Suppressor macrophage treated with lipopolysaccharide for 1 hour (primary cell): ENCODE measurements around the gene TMEM203.

Source experiments
- DNase-seq, 3 donors: peaks; one replicate each; pipeline ENCODE4 v3.0.0-alpha.2; 2020 to 2022

Gene TMEM203

DNA sequence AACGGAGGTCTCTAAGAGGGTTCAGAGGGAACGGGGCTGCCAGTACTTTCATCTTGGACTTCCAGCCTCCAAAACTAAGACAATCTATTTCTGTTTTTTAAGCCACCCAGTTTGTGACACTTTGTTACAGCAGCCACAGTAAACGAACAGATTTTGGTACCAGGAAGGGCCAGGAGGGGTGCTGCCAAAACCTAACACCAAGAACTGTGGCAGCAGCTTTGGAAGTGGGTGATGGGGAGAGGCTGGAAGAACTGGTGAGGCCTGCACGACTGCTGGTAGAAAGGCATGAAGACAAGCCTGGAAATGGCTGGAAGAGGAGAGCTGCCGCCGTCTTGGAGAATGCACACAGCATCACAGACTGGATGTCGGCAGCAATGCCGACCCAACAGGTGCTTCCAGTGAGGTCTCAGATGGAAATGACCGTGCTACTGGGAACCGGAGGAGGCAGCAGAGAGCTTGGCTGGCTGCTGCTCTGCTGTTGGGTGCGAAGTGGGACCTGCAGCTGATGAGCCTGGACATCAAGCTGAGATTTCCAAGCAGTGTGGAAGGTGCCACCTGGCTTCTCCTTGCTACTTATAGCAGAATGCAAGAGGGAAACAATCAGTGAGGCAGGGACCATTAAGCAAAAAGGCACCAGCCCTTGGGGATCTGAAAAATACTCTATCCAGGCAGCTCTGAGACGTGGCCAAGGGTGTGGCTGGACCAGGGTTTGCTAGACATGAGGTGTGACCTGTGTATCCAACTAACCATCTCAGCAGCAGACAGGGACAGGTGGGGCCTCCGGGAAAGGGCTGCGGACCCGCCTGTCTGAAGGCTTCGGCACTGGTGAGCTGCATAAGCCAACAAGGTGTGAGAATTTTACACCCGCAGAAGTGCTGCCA lies 28.9 kb downstream of the TMEM203 start:
- peak; percentile 31 to 39 (median 31) for DNase-seq

DNA sequence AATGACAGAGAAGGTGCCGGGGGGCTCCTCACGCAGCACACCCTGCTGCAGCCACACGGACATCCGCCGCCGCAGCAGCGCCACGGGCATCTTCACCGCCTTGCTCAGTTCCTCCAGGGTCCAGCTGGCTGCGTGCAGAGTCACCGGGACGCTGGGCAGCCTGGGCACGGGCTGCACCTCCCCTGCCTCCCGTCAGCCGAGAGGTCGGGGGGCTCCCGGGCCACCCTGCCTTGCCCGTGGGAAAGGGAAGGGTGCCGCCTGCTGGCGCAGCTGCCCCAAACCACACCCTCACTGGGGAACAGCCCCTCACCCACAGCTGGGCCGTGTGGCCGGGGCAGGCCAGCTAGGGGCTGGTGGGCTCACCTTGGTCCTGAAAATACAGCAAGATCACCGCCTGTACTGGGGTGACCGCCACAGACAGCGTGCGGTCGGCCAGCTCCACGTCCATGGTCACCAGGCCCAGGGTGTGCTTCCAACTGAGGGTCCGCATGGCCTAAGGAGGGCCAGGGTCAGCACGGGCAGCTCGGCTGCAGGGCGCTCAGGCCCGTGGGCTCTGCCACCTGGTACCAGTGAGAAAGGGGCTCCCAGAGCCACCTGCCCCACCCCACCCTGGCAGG lies 30.0 kb downstream of the TMEM203 start:
- no peak for DNase-seq

DNA sequence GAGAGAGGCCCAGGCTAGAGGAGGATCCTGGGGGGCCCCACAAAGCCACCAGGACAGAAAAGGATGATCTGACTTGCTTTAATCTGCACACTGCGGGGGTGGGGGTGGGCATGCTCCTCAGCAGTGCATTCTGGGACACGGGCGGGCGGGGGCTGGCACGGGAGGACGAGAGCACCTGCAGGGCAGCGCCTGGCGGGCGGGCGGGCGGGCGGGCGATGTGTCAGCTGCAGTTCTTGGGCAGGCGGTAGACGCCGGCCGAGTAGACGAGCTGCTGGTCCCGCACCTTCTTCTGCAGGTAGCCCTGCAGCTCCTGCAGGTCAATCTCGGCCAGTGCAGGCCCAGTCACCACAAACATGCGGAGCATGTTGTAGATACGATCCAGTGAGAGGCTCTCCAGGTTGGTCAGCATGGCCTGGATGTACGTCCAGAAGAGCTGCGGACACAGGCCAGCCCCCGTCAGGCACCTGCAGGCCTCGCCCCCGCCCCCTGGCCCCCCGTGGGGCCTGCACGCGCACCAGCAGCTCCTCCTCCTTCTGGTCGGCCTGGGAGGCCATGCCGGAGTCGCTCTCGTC lies 30.6 kb downstream of the TMEM203 start:
- DNase-seq = no peak

DNA sequence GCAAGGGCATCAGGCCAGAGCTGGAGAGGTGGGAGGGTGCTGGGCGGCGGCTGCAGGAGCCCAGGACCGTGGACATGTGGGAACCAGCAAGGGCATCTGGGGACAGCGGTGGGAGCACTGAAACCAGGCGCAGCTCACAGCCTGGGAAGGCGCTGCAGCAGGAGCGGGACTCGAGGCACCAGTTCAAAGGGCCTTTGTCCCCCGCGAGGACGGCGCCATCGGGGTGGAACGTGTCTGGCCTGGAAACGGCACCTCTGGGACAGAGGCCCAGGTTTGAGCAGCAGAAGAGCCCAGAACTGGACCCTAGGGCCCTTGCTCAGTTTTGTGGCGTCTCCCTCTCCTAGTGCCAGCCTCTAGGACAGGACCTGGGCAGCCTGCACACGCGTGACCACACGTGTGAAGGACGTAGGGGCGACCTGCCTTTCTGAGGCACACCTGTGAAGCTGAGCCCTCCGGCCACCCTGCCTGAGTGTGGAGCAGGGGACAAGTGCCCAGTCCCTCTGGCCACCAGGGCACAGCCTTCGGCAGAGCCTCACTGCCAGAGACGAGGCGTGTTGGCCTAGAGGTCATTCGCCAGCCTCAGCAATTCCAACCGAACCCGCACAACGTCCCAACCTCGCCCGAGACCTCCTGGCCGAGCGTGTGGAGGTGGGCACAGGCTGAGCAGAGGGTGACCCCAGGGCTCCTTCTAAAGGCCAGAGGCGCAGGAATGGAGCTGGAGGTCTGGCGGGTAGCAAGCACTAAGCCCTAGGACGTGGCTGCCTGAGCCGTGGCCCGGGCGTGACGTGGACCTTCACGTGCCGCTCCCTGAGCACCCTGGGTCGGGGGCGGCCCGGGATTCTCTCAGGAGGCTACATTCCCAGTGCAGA lies 31.4 kb downstream of the TMEM203 start:
- no peak for DNase-seq

DNA sequence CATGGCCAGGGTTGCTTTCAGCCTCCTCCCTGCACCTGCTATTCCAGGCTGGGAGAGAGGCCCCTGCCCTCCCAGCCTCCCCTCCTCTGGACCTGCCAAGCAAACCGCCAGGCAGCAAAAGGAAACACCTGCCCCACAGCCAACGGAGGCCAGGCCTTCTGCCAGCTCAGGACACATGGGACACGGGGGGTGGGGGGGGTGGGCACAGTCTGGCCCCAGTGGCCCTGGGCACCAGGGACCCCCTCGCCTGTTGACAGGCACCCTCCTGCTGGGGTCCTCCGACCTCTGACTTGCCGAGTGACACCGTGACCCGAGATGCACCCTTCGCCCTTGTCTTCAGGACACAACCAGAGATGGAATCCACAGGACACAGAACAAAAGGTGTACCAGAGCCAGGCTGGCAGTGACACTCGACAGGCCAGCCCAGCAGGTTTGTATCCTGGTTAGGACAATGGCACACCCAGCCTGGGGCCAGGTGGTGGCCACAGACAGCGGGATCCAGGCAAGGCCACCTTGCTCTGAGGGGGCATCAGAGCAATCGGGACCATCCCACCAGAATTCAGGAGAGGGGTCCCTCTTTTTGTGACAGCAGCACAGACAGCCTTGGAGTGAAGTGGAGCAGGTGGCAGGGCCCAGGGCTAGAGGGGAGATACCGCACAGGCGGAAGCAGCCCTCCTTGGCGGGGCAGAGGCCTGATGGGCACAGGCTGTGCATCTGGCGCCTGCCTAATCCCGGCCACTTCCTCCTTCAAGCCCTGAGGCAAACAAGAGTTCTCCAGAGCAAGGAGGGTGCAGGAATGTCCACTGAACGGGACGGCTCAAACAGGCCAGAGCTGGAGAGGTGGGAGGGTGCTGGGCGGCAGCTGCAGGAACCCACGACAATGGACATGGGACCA lies 32.3 kb downstream of the TMEM203 start:
- DNase-seq = no peak

DNA sequence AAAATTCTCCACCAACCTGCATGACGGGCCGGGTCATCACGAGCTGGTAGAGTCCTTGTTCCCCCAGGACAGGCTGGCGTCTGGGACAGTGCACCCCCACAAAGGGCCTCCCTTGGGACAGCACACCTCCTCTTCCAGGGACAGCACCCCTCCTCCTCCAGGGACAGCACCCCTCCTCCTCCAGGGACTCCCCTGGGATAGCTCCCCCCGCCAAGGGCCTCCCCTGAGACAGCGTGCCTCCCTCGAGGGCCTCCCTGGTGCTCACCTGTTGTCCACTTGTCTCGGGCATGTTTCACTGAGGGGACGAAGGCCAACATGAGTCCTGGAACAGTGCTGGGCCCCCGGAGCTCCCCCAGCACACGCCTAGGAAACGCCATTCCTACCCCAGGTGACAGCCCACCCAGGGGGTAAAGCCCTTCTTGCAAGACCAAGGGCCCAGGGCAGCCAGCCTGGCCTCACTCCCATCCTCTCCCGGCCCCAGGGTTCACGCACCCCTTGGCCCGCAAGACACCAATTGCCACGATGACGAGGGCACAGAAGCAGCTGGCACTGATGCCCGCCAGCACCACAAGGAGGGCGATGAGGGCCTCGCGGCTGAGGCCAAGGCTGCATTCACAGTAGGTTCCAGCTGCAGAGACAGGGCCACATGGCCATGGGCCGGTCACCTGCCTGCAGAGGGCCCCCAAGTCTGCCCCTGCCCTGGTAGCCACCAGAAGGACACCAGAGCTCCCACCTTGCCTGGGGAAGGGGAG lies 34.1 kb downstream of the TMEM203 start:
- DNase-seq = no peak

DNA sequence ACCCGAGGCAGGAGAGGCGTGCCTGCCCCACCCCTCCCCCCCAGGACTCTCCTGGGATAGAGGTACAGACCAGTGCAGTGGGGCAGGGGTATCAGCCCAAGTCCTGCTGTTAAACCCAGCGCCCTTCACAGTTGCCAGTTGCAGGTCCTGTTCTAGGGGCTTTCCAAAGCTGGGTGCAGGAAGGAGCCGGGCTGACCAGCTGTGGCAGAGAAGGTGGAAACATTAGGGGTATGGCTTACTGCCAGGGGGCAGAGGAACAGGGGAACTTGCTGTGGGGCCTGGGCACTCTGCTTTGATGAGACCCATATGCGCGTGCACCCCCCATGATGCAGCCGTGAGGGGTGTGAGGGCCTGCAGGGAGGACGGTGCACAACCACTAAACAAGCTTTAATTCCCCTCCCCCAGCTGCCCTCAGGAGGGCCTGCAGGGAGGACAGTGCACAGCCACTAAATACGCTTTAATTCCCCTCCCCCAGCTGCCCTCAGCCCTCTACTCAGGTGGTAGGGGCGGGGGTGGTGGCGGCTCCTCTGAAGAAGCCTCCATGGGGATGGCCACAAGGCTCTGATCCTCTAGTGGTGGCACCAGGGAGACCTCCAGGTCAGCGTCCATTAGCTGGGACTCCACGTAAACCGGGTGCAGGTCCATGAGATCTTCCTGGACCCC lies 34.8 kb downstream of the TMEM203 start:
- DNase-seq = no peak

DNA sequence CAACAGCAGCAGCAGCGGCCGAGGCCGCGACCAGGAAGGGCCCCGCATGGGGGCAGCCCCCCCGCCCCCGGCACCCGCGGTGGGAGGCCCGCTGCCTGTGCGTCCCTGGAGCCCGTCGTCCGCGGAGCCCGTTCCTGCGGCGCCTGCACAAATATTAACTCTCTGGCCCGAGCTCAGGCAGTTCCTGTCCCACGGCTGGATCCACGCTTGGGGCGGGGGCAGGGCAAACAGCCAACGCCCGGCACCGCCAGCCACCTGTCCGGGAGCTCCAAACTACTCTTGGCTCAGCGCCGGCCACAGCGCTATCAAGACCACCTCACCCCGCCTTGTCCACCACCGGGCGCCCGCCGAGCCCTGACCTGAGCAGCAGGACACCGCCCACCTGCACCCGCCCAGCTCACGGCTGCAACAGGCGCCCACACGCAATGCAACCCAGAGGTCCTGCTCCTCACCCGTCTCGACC lies 35.5 kb downstream of the TMEM203 start, which contains the start of gene LRRC26:
LRRC26 (minus strand) TSS at position 156 of the 463 bp plus-strand sequence; CDS start at position 48, 108 bp downstream.
- no peak for DNase-seq

DNA sequence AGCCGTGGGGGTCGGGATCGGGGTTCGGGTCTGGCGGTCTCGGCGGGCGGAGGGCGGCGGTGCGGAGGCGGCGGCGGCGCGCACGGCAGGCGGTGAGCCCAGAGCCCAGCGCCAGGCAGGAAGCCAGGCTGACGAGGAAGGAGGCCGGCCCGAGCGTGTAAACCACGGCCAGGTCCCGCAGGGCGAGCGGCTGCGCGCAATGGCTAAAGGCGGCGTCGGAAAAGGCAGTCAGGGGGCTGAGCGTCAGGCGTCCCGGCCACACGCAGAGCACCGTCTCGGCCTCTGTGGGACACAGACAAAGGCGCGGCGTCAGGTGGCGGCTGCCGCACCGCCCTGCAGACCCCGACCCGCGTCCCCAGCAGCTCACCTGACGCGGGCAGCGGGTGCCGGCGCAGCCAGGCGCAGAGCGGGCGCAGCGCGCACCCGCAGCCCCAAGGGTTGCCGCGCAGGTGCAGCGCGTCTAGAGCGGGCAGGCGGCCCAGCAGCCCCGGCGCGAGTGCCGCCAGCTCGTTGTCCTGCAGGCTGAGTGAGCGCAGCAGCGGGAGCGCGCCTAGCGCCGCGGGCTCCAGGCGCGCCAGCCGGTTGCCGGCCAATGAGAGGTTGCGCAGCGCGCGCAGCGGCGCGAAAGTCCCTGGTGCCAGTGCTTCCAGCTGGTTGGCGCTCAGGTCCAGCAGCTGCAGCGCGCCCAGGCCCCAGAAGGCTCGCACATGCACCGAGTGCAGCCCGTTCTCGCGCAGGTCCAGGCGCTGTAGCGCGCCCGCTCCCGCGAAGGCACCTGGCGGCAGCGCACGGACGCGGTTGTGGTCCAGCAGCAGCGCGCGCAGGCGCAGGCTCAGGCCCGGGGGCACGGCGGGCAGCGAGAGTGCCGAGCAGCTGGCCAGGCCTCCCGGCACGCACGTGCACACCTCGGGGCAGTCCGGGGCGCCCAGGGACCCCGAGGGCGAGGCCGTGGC lies 36.3 kb downstream of the TMEM203 start:
- DNase-seq = peak; percentile 16 to 46 (median 28)

DNA sequence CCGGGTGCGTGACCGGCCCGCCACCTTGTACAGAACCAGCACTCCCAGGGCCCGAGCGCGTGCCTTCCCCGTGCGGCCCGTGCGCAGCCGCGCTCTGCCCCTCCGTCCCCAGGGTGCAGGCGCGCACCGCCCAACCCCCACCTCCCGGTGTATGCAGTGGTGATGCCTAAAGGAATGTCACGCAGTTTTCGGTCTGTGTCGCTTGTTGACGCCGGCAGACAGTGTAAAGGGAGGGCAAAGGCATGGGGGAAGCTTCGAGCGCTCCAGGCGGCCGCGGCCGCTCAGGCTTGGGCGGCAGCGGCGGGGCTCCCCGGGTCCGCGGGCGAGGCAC lies 36.9 kb downstream of the TMEM203 start:
- no peak for DNase-seq

DNA sequence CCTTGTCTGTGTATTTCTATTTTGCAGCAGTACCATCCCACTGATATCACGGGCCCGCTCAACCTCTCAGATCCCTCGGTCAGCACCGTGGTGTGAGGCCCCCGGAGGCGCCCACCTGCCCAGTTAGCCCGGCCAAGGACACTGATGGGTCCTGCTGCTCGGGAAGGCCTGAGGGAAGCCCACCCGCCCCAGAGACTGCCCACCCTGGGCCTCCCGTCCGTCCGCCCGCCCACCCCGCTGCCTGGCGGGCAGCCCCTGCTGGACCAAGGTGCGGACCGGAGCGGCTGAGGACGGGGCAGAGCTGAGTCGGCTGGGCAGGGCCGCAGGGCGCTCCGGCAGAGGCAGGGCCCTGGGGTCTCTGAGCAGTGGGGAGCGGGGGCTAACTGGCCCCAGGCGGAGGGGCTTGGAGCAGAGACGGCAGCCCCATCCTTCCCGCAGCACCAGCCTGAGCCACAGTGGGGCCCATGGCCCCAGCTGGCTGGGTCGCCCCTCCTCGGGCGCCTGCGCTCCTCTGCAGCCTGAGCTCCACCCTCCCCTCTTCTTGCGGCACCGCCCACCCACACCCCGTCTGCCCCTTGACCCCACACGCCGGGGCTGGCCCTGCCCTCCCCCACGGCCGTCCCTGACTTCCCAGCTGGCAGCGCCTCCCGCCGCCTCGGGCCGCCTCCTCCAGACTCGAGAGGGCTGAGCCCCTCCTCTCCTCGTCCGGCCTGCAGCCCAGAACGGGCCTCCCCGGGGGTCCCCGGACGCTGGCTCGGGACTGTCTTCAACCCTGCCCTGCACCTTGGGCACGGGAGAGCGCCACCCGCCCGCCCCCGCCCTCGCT lies 37.5 kb downstream of the TMEM203 start:
- DNase-seq = peak in 1 of 3 donors; percentile 46

DNA sequence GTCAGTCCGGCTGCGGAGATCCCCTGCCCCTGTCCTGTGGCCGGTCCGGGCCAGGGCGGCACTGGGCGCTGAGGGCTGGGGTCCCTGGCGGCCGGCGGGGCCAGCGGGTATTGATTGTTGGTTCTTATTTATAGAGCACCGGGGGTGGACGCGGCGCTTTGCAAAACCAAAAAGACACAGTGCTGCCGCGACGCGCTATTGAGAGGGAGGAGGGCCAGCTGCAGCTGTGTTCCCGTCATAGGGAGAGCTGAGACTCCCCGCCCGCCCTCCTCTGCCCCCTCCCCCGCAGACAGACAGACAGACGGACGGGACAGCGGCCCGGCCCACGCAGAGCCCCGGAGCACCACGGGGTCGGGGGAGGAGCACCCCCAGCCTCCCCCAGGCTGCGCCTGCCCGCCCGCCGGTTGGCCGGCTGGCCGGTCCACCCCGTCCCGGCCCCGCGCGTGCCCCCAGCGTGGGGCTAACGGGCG lies 38.1 kb downstream of the TMEM203 start:
- DNase-seq = no peak

DNA sequence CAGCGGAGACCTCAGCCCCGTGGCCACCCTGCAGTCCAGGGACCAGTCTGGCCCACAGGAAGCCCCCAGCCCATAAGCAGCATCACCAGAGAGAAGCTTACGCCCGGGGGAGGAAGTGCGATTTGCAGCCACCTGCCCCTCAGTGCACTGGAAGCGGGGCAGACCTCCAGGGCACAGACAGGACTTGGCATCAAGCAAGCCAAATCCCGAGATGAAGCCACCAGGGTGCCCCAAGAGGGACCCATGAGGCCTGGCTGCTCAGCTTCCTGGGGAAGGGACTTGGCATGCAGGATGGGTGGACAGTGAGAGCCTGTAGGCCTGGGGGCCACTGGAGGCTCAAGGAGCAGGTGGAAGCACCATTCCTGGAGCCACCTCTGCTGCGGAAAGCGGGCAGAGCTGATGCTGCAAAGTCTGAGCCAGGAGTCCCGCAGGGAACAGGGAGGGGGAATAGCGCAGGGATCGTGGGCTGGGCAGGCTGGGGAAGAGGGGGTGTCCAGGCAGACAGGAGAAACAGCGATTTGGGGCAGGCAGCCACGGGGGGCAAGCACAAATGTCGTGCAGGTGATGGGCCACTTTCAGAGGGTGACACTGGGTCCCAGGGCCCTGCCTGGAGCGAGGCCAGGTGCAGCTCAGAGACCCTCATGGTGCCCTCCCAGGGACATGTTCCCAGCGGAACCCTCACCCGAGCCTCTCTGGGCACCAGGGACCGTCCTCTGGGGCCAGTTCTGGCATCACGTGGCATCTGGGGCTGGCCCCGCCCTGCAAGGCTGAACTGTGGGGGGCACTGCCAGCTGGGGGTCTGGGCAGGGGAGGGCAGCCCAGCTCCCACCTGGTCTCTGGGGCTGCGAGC lies 38.8 kb downstream of the TMEM203 start:
- no peak for DNase-seq

DNA sequence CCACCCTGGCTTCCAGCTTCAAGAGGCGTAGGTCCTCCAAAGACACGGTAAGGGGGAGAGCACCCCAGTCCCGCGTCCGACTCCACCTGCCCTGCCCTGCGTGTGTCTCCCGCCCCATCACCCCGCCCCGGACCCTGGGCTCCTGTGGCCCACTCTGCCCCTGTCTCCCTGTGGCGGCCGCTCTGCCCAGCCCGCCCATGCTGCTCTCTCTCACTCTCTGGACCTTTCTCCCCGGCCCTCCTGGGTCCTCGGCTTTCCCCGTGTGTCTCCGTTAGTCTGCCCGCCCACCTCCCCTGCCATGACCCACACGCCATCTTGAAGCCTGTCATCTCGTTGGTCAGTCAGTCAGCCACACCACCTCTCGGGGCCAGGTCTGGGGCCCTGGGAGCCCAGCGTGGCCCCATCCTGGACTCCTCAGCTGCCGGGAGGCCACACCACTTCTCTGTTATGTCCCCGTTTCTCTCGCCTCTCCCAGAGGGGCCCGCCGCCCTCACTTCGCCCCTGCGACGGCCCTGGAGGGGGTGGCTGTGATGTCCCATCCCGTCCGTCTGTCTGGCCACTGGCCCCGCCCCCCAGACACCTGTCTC lies 40.1 kb downstream of the TMEM203 start:
- no peak for DNase-seq

DNA sequence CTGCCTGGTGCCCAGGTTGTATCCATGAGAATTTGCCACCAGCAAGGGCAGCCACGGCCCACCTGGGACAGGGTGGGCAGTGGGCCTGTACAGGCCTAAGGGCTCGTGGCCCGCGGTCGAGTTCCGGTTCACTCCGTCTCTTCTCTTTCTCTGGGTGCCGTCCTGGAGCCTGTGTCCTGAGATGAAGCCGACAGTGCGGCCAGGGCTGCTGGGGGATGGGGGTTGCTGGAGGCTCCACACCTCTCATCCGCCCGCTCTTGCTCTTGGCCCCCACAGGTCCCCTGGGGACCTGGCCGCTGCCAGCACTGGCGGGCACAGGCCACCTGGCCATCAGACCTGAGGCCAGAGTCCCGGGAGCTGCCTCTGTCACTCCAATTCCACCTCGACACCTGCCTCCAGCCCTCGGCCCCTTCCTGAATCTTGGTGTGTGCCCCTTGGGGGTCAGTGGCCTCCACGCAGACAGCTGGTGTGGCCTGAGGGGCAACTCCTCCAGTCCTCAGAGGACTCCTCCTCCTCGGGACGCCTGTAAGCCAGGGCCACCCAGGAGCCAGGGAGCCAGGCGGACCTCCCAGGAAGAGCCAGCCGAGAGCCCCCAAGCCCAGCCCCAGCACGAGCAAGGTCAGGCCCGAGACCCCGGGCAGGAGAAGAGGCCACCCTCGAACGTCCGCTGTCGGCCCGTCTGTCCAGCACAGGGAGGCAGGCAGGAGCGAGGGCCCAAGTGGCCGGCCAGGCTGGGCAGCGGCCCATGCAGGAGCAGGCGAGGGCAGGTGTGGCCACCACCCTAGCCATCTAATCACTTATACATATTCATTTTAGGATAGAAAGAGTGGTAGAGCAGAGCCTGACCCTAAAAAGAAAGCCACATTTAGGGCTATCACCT lies 40.8 kb downstream of the TMEM203 start:
- no peak for DNase-seq

DNA sequence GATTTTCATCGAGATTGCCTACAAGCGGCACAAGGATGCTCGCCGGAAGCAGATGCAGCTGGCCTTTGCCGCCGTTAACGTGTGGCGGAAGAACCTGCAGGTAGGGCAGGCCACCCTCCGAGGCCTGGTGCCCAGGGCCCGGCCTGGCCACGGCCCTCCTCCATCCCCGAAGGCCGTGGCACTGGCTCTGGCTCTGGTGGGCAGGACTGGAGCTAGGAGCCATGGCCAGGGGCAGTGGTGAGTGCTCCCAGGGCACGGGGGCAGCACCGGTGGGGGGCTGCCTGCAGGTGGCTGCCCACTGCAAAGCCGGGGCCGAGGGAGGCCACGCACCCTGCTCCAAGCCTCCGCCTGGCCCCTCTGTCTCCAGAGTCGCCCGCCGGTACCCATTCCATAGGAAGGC lies 41.6 kb downstream of the TMEM203 start:
- no peak for DNase-seq
